ENCODE data around the gene DIAPH3. TPM values are rescaled to one million over a fixed set of nuclear protein-coding genes. Genes with fewer than 3 reads are reported as not detected.

DIAPH3 gene
- polyA plus RNA-seq, 3 donors = 0.04 to 0.09 TPM; not detected in 1

DNA sequence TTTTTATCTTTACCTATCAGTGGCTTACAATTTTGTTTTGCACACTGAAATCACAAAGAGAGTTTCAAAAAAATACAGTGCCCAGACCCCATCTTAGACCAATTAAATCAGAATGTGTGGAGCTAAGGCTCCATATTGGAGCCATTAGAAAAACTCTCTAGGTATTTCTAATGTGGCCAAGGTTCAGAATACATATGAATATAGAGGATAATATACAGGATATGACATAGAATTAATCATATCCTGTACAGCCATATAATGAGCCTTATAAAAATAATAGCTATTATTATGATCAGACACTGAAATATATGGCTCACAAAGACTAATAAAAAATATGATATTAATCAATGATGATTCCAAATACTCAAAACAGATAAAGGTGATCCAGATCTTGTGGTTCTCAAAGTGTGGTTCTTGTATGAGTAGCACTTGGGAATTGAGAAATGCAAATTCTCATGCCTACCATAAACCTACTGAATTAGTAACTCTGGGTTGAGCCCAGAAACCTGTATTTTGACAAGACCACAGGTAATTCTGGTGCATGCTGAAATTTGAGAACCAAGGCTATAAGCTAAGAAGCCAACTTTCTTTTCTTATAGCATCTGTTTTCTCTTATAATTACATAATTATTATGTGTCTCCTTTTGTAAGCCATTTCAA lies 408.0 kb downstream of the DIAPH3 start:
- intact Hi-C loops (cut with micrococcal nuclease) = no loop called here
- no peak for DNase-seq
- no peaks in the 10 kb centered on the region for H3K36me3 Mint-ChIP-seq

DNA sequence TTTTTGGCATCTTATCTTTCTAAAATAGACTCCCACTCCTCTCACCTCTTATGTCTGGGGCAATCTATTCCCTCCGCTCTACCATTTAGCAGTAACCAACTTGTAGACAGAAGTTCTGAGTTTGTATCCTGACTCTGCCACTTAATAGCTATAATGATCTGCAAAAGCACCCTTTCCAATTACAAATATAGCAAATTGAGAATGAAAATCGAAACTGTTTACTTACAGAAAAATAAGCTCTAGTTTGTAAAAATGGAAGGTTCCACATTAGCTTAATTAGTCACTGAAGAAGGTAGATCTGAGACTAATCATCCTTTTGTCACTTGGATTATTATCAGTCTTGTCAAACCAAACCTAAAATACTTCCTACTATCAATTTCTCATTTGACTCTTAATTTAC lies 409.3 kb downstream of the DIAPH3 start:
- H3K9me3 Mint-ChIP-seq = peaks cover 0 to 3% (median 0%) of the 10 kb centered on the region in 7 donors
- H3K27me3 Mint-ChIP-seq (ENCODE audit: low read depth in 3 of 3) = no peaks in the 10 kb centered on the region
- no peaks in the 10 kb centered on the region for H4K20me1 ChIP-seq (ENCODE audit: insufficient read depth, low read length)
- 100% methylated on average over 1 of the region's 2 CpGs for WGBS (ENCODE audit: insufficient coverage)
- H3K4me1 ChIP-seq (ENCODE audit: control insufficient read depth in 1 of 2, insufficient read depth in 2 of 2, low read length in 2 of 2) = no peaks in the 10 kb centered on the region
- H3K27me3 ChIP-seq (ENCODE audit: control insufficient read depth in 2 of 2, insufficient read depth in 2 of 2, low read length in 2 of 2) = no peaks in the 10 kb centered on the region
- no peaks in the 10 kb centered on the region for H3K36me3 ChIP-seq (replicated peaks in 1 of 2; ENCODE audit: control insufficient read depth in 1 of 2, insufficient read depth in 2 of 2, low read length in 2 of 2)
- no peak overlapping the region for H3K27ac ChIP-seq (ENCODE audit: low read depth in 1 of 2, low read length in 2 of 2)
- H3K4me2 ChIP-seq (replicated peaks; ENCODE audit: extremely low read depth, low read length, poor library complexity, severe bottlenecking) = no peak overlapping the region
- no peak for DNase-seq
- no peak overlapping the region for H3K4me3 Mint-ChIP-seq
- H3K9ac ChIP-seq (ENCODE audit: insufficient read depth, low read length, poor library complexity, severe bottlenecking) = no peak overlapping the region
- H2AFZ ChIP-seq (ENCODE audit: insufficient read depth, low read depth, low read length, poor library complexity, severe bottlenecking) = no peak overlapping the region
- TF ChIP-seq, protein P1, sequence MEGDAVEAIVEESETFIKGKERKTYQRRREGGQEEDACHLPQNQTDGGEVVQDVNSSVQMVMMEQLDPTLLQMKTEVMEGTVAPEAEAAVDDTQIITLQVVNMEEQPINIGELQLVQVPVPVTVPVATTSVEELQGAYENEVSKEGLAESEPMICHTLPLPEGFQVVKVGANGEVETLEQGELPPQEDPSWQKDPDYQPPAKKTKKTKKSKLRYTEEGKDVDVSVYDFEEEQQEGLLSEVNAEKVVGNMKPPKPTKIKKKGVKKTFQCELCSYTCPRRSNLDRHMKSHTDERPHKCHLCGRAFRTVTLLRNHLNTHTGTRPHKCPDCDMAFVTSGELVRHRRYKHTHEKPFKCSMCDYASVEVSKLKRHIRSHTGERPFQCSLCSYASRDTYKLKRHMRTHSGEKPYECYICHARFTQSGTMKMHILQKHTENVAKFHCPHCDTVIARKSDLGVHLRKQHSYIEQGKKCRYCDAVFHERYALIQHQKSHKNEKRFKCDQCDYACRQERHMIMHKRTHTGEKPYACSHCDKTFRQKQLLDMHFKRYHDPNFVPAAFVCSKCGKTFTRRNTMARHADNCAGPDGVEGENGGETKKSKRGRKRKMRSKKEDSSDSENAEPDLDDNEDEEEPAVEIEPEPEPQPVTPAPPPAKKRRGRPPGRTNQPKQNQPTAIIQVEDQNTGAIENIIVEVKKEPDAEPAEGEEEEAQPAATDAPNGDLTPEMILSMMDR (IDR thresholded peaks at IDR 0.05) = no peak
- no peak overlapping the region for H3K27ac Mint-ChIP-seq
- H3K36me3 Mint-ChIP-seq = no peaks in the 10 kb centered on the region
- H3K79me2 ChIP-seq (ENCODE audit: insufficient read depth, low read length) = no peaks in the 10 kb centered on the region
- no peak overlapping the region for H3K4me3 ChIP-seq (replicated peaks in 1 of 3; ENCODE audit: low read depth in 2 of 3, low read length in 3 of 3)
- H3K4me1 Mint-ChIP-seq = no peaks in the 10 kb centered on the region
- no peaks in the 10 kb centered on the region for H3K9me3 ChIP-seq (replicated peaks in 1 of 2; ENCODE audit: control insufficient read depth in 1 of 2, insufficient read depth in 1 of 2, low read length in 2 of 2)
- intact Hi-C loops (cut with micrococcal nuclease) = no loop called here

More for the DNA sequence above, 408.0 kb downstream of the DIAPH3 start:
- Mint-ChIP-seq H3K4me3 (no peak overlapping the region), H3K27me3 (ENCODE audit: low read depth in 3 of 3) (peaks cover 0 to 1% (median 0%) of the 10 kb centered on the region in 3 donors), H3K4me1 (no peaks in the 10 kb centered on the region), H3K27ac (no peak overlapping the region), H3K9me3 (peaks cover 0 to 3% (median 0%) of the 10 kb centered on the region in 7 donors)
- TF ChIP-seq, protein P1 (IDR thresholded peaks at IDR 0.05) = no peak
- Histone ChIP-seq H4K20me1 (ENCODE audit: insufficient read depth, low read length) (no peaks in the 10 kb centered on the region), H3K4me2 (replicated peaks; ENCODE audit: extremely low read depth, low read length, poor library complexity, severe bottlenecking) (no peak overlapping the region), H3K27ac (ENCODE audit: low read depth in 1 of 2, low read length in 2 of 2) (no peak overlapping the region), H3K9ac (ENCODE audit: insufficient read depth, low read length, poor library complexity, severe bottlenecking) (no peak overlapping the region), H2AFZ (ENCODE audit: insufficient read depth, low read depth, low read length, poor library complexity, severe bottlenecking) (no peak overlapping the region), H3K4me3 (replicated peaks in 1 of 3; ENCODE audit: low read depth in 2 of 3, low read length in 3 of 3) (no peak overlapping the region), H3K4me1 (ENCODE audit: control insufficient read depth in 1 of 2, insufficient read depth in 2 of 2, low read length in 2 of 2) (no peaks in the 10 kb centered on the region), H3K79me2 (ENCODE audit: insufficient read depth, low read length) (no peaks in the 10 kb centered on the region), H3K36me3 (replicated peaks in 1 of 2; ENCODE audit: control insufficient read depth in 1 of 2, insufficient read depth in 2 of 2, low read length in 2 of 2) (no peaks in the 10 kb centered on the region), H3K9me3 (replicated peaks in 1 of 2; ENCODE audit: control insufficient read depth in 1 of 2, insufficient read depth in 1 of 2, low read length in 2 of 2) (no peaks in the 10 kb centered on the region), H3K27me3 (ENCODE audit: control insufficient read depth in 2 of 2, insufficient read depth in 2 of 2, low read length in 2 of 2) (no peaks in the 10 kb centered on the region)

All from CD14-positive monocyte (primary cell).